Kidney epithelial cell (primary cell): Measurements from ENCODE around the gene GRM8. TPM values are rescaled to one million over a fixed set of nuclear protein-coding genes. Genes with fewer than 3 reads are reported as not detected.

ENCODE experiments used
- DNase-seq: peaks from one replicate; pipeline ENCODE4 v3.0.0-alpha.2; 2010; ENCODE audit warnings: low read depth
- H3K27me3 ChIP-seq: 2 replicates; pipeline ENCODE4 v1.6.0; 2011; ENCODE audit warnings: low read length; ENCODE audit not compliant: control insufficient read depth, insufficient read depth
- H3K36me3 ChIP-seq: 2 replicates; pipeline ENCODE4 v1.5.1; 2011; ENCODE audit warnings: low read length; ENCODE audit not compliant: control insufficient read depth, insufficient read depth
- H3K4me3 ChIP-seq: 2 replicates; pipeline ENCODE4 v1.5.1; 2011; ENCODE audit warnings: low read depth, mild to moderate bottlenecking, control low read depth, low read length
- CTCF ChIP-seq: IDR thresholded peaks from 2 replicates; pipeline ENCODE4 v1.5.1; 2011; ENCODE audit warnings: mild to moderate bottlenecking, moderate library complexity, low read length, control low read depth, inconsistent platforms; ENCODE audit not compliant: insufficient read depth, poor library complexity, severe bottlenecking
- total RNA-seq: library from RNA; depleted of rRNA; stranded (reverse); fragments of >200 nt; gene quantifications from 2 replicates; pipeline ENCODE4 v1.2.3, GENCODE V29; 2015

Gene GRM8
- total RNA-seq, 1 donor from 2014 or later, result 0.17 TPM

GRCh38 chr7:127039541-127039940 is 213.2 kb downstream of the GRM8 start:
- Histone ChIP-seq H3K36me3 (no peaks in the 10 kb centered on the region), H3K27me3 (no peaks in the 10 kb centered on the region), H3K4me3 (no peak overlapping the region)
- no peak for TF ChIP-seq CTCF
- no peak for DNase-seq

GRCh38 chr7:127035203-127035849 is 217.4 kb downstream of the GRM8 start:
- Histone ChIP-seq H3K36me3 (no peaks in the 10 kb centered on the region), H3K4me3 (no peak overlapping the region), H3K27me3 (no peaks in the 10 kb centered on the region)
- no peak for TF ChIP-seq CTCF
- peak; percentile 18 for DNase-seq

GRCh38 chr7:127034186-127034806 is 218.4 kb downstream of the GRM8 start:
- TF ChIP-seq CTCF, result no peak
- no peak for DNase-seq
- H3K4me3 ChIP-seq, result no peak overlapping the region
- no peaks in the 10 kb centered on the region for H3K36me3 ChIP-seq
- no peaks in the 10 kb centered on the region for H3K27me3 ChIP-seq

GRCh38 chr7:127029823-127030222 is 222.9 kb downstream of the GRM8 start:
- H3K4me3 ChIP-seq, result no peak overlapping the region
- no peak for DNase-seq
- no peaks in the 10 kb centered on the region for H3K27me3 ChIP-seq
- H3K36me3 ChIP-seq, result no peaks in the 10 kb centered on the region
- no peak for TF ChIP-seq CTCF

- DNase-seq, result no peak
- TF ChIP-seq CTCF, result no peak
- H3K36me3 ChIP-seq, result no peaks in the 10 kb centered on the region
- no peaks in the 10 kb centered on the region for H3K27me3 ChIP-seq
- H3K4me3 ChIP-seq, result no peak overlapping the region
Observed at GRCh38 chr7:127021857-127022256, 230.9 kb downstream of the GRM8 start.
